Keratinocyte (primary cell): ENCODE data around the gene MALT1. TPM values are rescaled to one million over a fixed set of nuclear protein-coding genes. Genes with fewer than 3 reads are reported as not detected.

Experiments
- DNase-seq: peaks from one replicate; pipeline ENCODE4 v3.0.0-alpha.2; 2011; ENCODE audit warnings: low read depth, missing footprints, low spot score
- FAIRE-seq: peaks from 2 replicates; lab custom pipeline; 2011; peaks lifted over from hg19 to GRCh38; lab: Jason Lieb, UNC
- H2AFZ ChIP-seq: 2 replicates; pipeline ENCODE4 v1.6.0; 2012; ENCODE audit warnings: low read length, control low read depth, inconsistent platforms; ENCODE audit not compliant: control insufficient read depth
- H3K27ac ChIP-seq: 2 replicates; pipeline ENCODE4 v1.5.1; 2011; ENCODE audit warnings: low read length; ENCODE audit not compliant: control insufficient read depth, insufficient read depth
- H3K27me3 ChIP-seq: 3 replicates; pipeline ENCODE4 v1.6.0; 2011; ENCODE audit warnings: low read length; ENCODE audit not compliant: control insufficient read depth, insufficient read depth; ENCODE audit errors: extremely low read depth
- H3K36me3 ChIP-seq, 2 experiments: 2 replicates in 1 of 2; 3 replicates in 1 of 2; pipeline ENCODE4 v1.5.1; 2011; ENCODE audit warnings: low read length in 2 of 2, mild to moderate bottlenecking in 1 of 2; ENCODE audit not compliant: control insufficient read depth in 2 of 2, insufficient read depth in 2 of 2; ENCODE audit errors: extremely low read depth in 1 of 2
- H3K4me1 ChIP-seq: 3 replicates; pipeline ENCODE4 v1.5.1; 2011; ENCODE audit warnings: low read length; ENCODE audit not compliant: control insufficient read depth, insufficient read depth; ENCODE audit errors: extremely low read depth
- H3K4me2 ChIP-seq: 3 replicates; pipeline ENCODE4 v1.6.0; 2011; ENCODE audit warnings: low read depth, low read length; ENCODE audit not compliant: control insufficient read depth, insufficient read depth; ENCODE audit errors: extremely low read depth
- H3K4me3 ChIP-seq, 3 experiments: fragments of 200-600 bp in 1 of 3; sonication (generic) in 1 of 3; 2 replicates in 2 of 3; 3 replicates in 1 of 3; pipeline ENCODE4 v1.5.1; 2011 to 2016; ENCODE audit warnings: low read length in 3 of 3, mild to moderate bottlenecking in 3 of 3, control low read depth in 2 of 3, inconsistent platforms in 1 of 3, low read depth in 1 of 3, mixed read lengths in 1 of 3, mixed run types in 1 of 3, moderate library complexity in 1 of 3; ENCODE audit not compliant: control insufficient read depth in 2 of 3, insufficient read depth in 2 of 3; ENCODE audit errors: extremely low read depth in 1 of 3
- H3K79me2 ChIP-seq: 2 replicates; pipeline ENCODE4 v1.6.0; 2012; ENCODE audit warnings: low read length; ENCODE audit not compliant: control insufficient read depth, insufficient read depth
- H3K9ac ChIP-seq: 3 replicates; pipeline ENCODE4 v1.6.0; 2011; ENCODE audit warnings: low read length; ENCODE audit not compliant: control insufficient read depth, insufficient read depth; ENCODE audit errors: extremely low read depth
- H3K9me1 ChIP-seq: 3 replicates; pipeline ENCODE4 v1.6.0; 2011; ENCODE audit warnings: low read length; ENCODE audit not compliant: control insufficient read depth, insufficient read depth; ENCODE audit errors: extremely low read depth
- H3K9me3 ChIP-seq: 2 replicates; pipeline ENCODE4 v1.5.1; 2012; ENCODE audit warnings: low read depth, low read length; ENCODE audit not compliant: control insufficient read depth
- H4K20me1 ChIP-seq: 3 replicates; pipeline ENCODE4 v1.6.0; 2011; ENCODE audit warnings: low read length; ENCODE audit not compliant: control insufficient read depth, insufficient read depth; ENCODE audit errors: extremely low read depth
- CTCF ChIP-seq, 3 experiments: IDR thresholded peaks in 1 of 3; conservative IDR thresholded peaks in 1 of 3; optimal IDR thresholded peaks in 1 of 3; 2 replicates in 2 of 3; 3 replicates in 1 of 3; pipeline versions ENCODE3 to v1.5.1; 2011; ENCODE audit warnings: low read length in 3 of 3, mild to moderate bottlenecking in 3 of 3, moderate library complexity in 2 of 3, control low read depth in 1 of 3, inconsistent platforms in 1 of 3; ENCODE audit not compliant: insufficient read depth in 2 of 3; ENCODE audit errors: extremely low read depth in 1 of 3
- EZH2 ChIP-seq: IDR thresholded peaks from one replicate; pipeline ENCODE4 v1.6.1; 2012; ENCODE audit warnings: inconsistent platforms, mild to moderate bottlenecking, low read length, moderate library complexity
- dilution Hi-C: fragments of 300-500 bp; cut with MboI; formaldehyde crosslinking; loops from one replicate; pipeline ENCODE4 v1.7.0; 2020; ENCODE audit warnings: low sequenced_read_pairs; ENCODE audit not compliant: extremely low pct_ligation_motif_present
- polyA plus RNA-seq, 5 experiments: library from polyadenylated mRNA; depleted of rRNA in 3 of 5; stranded (reverse) in 3 of 5; stranded (forward) in 1 of 5; unstranded in 1 of 5; fragments of >200 nt; gene quantifications; 1 replicate in 1 of 5; 2 replicates in 3 of 5; 3 replicates in 1 of 5; pipeline versions ENCODE4 v1.2.1 to v1.2.3, GENCODE V29; 2011 to 2012; ENCODE audit warnings: missing spikeins in 2 of 5, low read depth in 1 of 5, low replicate concordance in 1 of 5

The MALT1 gene
- polyA plus RNA-seq, 1 donor (not counting 4 experiments of a cell fraction or from before 2014, with no cell fraction given) = 52.1 TPM

DNA sequence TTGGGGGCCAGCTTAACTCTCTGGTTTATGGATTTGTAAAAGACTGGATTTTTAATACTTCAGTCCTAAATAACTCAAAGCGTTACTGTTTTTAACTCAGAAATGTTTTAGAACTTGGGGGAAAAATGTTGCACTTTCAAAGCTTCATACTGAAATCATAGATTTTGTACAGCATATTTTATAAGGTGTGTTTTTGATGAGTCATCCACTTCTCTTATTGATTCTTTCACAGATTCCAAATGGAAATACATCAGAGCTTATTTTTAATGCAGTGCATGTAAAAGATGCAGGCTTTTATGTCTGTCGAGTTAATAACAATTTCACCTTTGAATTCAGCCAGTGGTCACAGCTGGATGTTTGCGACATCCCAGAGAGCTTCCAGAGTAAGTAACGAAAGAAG is 28.9 kb downstream of the MALT1 start:
- Histone ChIP-seq H3K9me3 (no peaks in the 10 kb centered on the region), H3K36me3 (peaks cover 11 to 35% of the 10 kb centered on the region in 2 experiments), H3K4me2 (no peak overlapping the region), H2AFZ (no peak overlapping the region), H3K9ac (no peak overlapping the region), H3K4me3 (no peak overlapping the region), H4K20me1 (peaks cover 9% of the 10 kb centered on the region), H3K79me2 (peaks cover 40% of the 10 kb centered on the region), H3K27ac (no peak overlapping the region), H3K27me3 (no peaks in the 10 kb centered on the region), H3K9me1 (no peaks in the 10 kb centered on the region), H3K4me1 (no peaks in the 10 kb centered on the region)
- FAIRE-seq = no peak
- no peak for TF ChIP-seq CTCF (optimal IDR thresholded peaks at IDR 0.05 in 1 of 3, IDR thresholded peaks at IDR 0.05 in 1 of 3, conservative IDR thresholded peaks at IDR 0.05 in 1 of 3; ENCODE audit: extremely low read depth in 1 of 3, insufficient read depth in 2 of 3, low read length in 3 of 3)
- no peak for TF ChIP-seq EZH2
- DNase-seq = no peak
- dilution Hi-C loops = no loop called here

DNA sequence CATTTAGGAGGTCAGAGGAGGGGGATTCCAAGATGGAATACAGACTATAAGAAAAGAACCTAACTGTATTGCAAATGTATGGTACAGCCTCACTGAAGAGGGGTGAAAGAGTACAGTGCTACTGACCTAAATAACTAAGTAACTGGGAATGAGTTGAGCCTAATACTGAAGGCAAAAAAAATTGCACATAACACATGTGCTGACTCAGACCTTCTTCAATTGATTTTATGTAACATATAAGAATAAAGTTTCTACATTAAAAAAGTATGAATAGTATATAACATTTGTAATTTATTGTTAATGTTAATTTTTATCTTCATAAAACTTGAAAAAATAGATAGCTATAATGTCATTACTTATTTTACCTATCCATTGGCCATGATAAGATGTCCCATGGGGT is 41.7 kb downstream of the MALT1 start:
- H3K36me3 ChIP-seq = peaks cover 5 to 21% of the 10 kb centered on the region in 2 experiments
- FAIRE-seq = no peak

More for the DNA sequence above, 41.7 kb downstream of the MALT1 start:
- Histone ChIP-seq H3K27ac (no peak overlapping the region), H3K9me3 (no peaks in the 10 kb centered on the region), H3K4me2 (no peak overlapping the region), H3K4me3 (no peak overlapping the region), H3K9ac (no peak overlapping the region), H3K27me3 (no peaks in the 10 kb centered on the region), H4K20me1 (no peaks in the 10 kb centered on the region), H3K79me2 (peaks cover 3% of the 10 kb centered on the region), H2AFZ (no peak overlapping the region), H3K4me1 (no peaks in the 10 kb centered on the region), H3K9me1 (no peaks in the 10 kb centered on the region)
- DNase-seq = no peak
- TF ChIP-seq CTCF (optimal IDR thresholded peaks at IDR 0.05 in 1 of 3, IDR thresholded peaks at IDR 0.05 in 1 of 3, conservative IDR thresholded peaks at IDR 0.05 in 1 of 3; ENCODE audit: extremely low read depth in 1 of 3, insufficient read depth in 2 of 3, low read length in 3 of 3) (no peak), EZH2 (no peak)
- dilution Hi-C loops = no loop called here
